OCI-LY1 (cell line): Measurements from ENCODE around the gene C5orf46.

ENCODE experiments used
- EZH2 ChIP-seq: fragments of 200-600 bp; sonication (generic), shearing (Covaris generic); IDR thresholded peaks from 2 replicates; pipeline ENCODE4 v1.8.0; 2017; ENCODE audit warnings: borderline replicate concordance, mixed run types, mild to moderate bottlenecking, antibody characterized with exemption, low read length, moderate library complexity, mixed read lengths
- TF ChIP-seq, protein P1 (sequence below): fragments of 200-600 bp; sonication (generic), shearing (Covaris generic); IDR thresholded peaks from 2 replicates; pipeline ENCODE4 v1.5.1; 2017; ENCODE audit warnings: mild to moderate bottlenecking, antibody characterized with exemption, low read length, moderate library complexity, mixed read lengths

DNA sequence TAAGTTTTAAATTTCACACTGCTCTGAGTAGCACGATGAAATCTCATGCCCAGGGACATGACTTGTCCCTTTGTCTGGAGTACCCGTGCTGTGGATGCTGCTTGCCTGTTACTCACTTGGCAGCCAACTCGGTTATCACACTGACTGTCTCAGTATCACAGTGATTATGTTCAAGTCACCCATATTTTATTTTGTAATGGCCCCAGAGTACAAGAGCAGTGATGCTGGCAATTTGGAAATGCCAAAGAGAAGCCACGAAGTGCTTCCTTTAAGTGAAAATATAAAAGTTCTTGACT is 50.6 kb downstream of the C5orf46 start:
- TF ChIP-seq, protein P1, sequence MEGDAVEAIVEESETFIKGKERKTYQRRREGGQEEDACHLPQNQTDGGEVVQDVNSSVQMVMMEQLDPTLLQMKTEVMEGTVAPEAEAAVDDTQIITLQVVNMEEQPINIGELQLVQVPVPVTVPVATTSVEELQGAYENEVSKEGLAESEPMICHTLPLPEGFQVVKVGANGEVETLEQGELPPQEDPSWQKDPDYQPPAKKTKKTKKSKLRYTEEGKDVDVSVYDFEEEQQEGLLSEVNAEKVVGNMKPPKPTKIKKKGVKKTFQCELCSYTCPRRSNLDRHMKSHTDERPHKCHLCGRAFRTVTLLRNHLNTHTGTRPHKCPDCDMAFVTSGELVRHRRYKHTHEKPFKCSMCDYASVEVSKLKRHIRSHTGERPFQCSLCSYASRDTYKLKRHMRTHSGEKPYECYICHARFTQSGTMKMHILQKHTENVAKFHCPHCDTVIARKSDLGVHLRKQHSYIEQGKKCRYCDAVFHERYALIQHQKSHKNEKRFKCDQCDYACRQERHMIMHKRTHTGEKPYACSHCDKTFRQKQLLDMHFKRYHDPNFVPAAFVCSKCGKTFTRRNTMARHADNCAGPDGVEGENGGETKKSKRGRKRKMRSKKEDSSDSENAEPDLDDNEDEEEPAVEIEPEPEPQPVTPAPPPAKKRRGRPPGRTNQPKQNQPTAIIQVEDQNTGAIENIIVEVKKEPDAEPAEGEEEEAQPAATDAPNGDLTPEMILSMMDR, result no peak
- no peak for TF ChIP-seq EZH2
